RWPE2 (cell line): Measurements from ENCODE around the gene MUC2.

Experiments
- ATAC-seq: fragments of 200-7000 bp; cut with Tn5 transposase; 3 replicates; pipeline ENCODE4 v1.9.1; 2021; ENCODE audit warnings: low read depth
- DNase-seq: peaks from one replicate; pipeline ENCODE4 v3.0.0-alpha.2; 2020; ENCODE audit warnings: low spot score
- H3K27ac ChIP-seq: fragments of 450-650 bp; 2 replicates; pipeline ENCODE4 v1.5.1; 2017; ENCODE audit warnings: mild to moderate bottlenecking; ENCODE audit not compliant: poor library complexity, severe bottlenecking
- H3K27me3 ChIP-seq: fragments of 250-450 bp; sonication (Bioruptor Pico); 2 replicates; pipeline ENCODE4 v1.5.1; 2021; ENCODE audit warnings: mild to moderate bottlenecking, moderate library complexity; ENCODE audit not compliant: insufficient read depth, poor library complexity, severe bottlenecking
- H3K36me3 ChIP-seq: fragments of 250-450 bp; sonication (Bioruptor Pico); 2 replicates; pipeline ENCODE4 v1.5.1; 2020; ENCODE audit warnings: low read depth, mild to moderate bottlenecking, moderate library complexity
- H3K4me1 ChIP-seq: fragments of 250-450 bp; sonication (Bioruptor Pico); 2 replicates; pipeline ENCODE4 v1.5.1; 2021; ENCODE audit warnings: mild to moderate bottlenecking, moderate library complexity; ENCODE audit not compliant: insufficient read depth, poor library complexity, severe bottlenecking
- H3K4me3 ChIP-seq: fragments of 250-450 bp; sonication (Bioruptor Pico); 2 replicates; pipeline ENCODE4 v1.5.1; 2021; ENCODE audit warnings: mild to moderate bottlenecking, moderate library complexity; ENCODE audit not compliant: severe bottlenecking
- H3K9me3 ChIP-seq: fragments of 250-450 bp; sonication (Bioruptor Pico); 2 replicates; pipeline ENCODE4 v1.5.1; 2021; ENCODE audit warnings: mild to moderate bottlenecking, moderate library complexity; ENCODE audit not compliant: severe bottlenecking
- CTCF ChIP-seq: fragments of 450-650 bp; IDR thresholded peaks from one replicate; pipeline ENCODE4 v1.5.1; 2017; ENCODE audit warnings: mild to moderate bottlenecking, moderate library complexity; ENCODE audit not compliant: poor library complexity, severe bottlenecking

MUC2 gene

GRCh38 chr11:1047595-1048156 is 27.0 kb upstream of the MUC2 start:
- no peaks in the 10 kb centered on the region for H3K9me3 ChIP-seq
- H3K36me3 ChIP-seq: no peaks in the 10 kb centered on the region
- ATAC-seq (no peak), DNase-seq (peak; percentile 36)
- H3K4me3 ChIP-seq: no peak overlapping the region
- TF ChIP-seq CTCF: no peak
- no peak overlapping the region for H3K27ac ChIP-seq
- H3K4me1 ChIP-seq: peaks cover 3% of the 10 kb centered on the region
- H3K27me3 ChIP-seq: no peaks in the 10 kb centered on the region

DNA sequence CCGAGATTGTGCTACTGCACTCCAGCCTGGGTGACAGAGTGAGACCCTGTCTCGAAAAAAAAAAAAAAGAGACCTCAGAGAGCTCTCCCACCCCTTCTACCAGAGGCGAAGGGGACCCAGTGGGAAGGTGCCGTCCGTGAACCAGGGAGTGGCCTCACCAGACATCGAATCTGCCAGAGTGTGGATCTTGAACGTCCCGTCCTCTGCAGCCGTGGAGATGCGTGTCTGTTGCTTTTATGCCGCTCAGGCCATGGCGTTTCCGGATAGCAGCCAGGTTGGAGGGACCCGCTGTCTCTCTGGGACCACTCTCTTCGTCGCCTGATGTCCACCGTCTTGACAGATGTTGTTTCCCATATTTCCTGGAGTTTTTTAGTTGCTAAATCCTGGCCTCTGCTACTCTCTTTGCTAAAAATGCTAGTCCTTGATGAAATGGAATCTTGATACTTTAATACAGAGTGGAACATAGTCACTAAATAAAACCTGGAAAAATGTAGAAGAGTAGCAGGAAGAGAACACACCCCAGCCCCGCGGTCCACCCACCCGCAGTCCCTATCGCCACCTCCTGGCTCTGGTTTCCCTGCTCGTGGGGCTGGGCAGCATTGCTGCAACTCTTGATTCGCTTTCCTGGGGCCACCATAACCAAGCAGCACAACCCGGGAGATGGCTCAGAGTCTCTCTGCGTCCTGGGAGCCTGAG is 26.2 kb upstream of the MUC2 start:
- H3K4me1 ChIP-seq: peaks cover 3% of the 10 kb centered on the region
- H3K36me3 ChIP-seq: no peaks in the 10 kb centered on the region
- DNase-seq (no peak), ATAC-seq (no peak)
- TF ChIP-seq CTCF: no peak
- H3K27ac ChIP-seq: no peak overlapping the region
- H3K4me3 ChIP-seq: no peak overlapping the region
- no peaks in the 10 kb centered on the region for H3K27me3 ChIP-seq
- H3K9me3 ChIP-seq: no peaks in the 10 kb centered on the region

DNA sequence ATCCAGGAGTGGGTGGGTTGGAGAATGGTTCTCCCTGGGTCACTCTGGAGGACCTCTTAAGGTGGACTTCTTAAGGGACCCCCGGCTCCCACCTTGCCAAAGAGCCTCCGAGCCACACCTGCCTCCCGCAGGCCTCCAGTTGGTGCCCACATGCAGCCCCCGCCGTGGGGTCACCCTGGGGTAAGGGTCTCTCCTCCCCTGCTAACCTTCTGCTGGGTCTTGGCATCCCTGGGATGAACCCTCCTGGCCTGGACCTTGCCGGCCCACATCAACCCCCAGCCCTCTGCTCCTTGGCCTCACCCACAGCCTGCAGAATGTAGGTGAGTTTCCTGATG is 25.6 kb upstream of the MUC2 start:
- Histone ChIP-seq H3K36me3 (no peaks in the 10 kb centered on the region), H3K27ac (no peak overlapping the region), H3K4me3 (no peak overlapping the region), H3K4me1 (peaks cover 3% of the 10 kb centered on the region), H3K27me3 (no peaks in the 10 kb centered on the region), H3K9me3 (no peaks in the 10 kb centered on the region)
- DNase-seq: no peak
- ATAC-seq: no peak
- TF ChIP-seq CTCF: no peak

GRCh38 chr11:1049431-1049891 is 25.2 kb upstream of the MUC2 start:
- peaks cover 3% of the 10 kb centered on the region for H3K4me1 ChIP-seq
- no peaks in the 10 kb centered on the region for H3K27me3 ChIP-seq
- H3K27ac ChIP-seq: no peak overlapping the region
- TF ChIP-seq CTCF: no peak
- H3K4me3 ChIP-seq: no peak overlapping the region
- DNase-seq (no peak), ATAC-seq (no peak)
- H3K9me3 ChIP-seq: no peaks in the 10 kb centered on the region
- no peaks in the 10 kb centered on the region for H3K36me3 ChIP-seq

GRCh38 chr11:1049911-1050580 is 24.6 kb upstream of the MUC2 start:
- Histone ChIP-seq H3K27me3 (no peaks in the 10 kb centered on the region), H3K4me3 (no peak overlapping the region)

More at GRCh38 chr11:1049911-1050580, 24.6 kb upstream of the MUC2 start:
- ATAC-seq (no peak), DNase-seq (peak; percentile 62)
- no peak for TF ChIP-seq CTCF
- no peaks in the 10 kb centered on the region for H3K9me3 ChIP-seq
- H3K27ac ChIP-seq: no peak overlapping the region
- H3K36me3 ChIP-seq: no peaks in the 10 kb centered on the region
- H3K4me1 ChIP-seq: peaks cover 3% of the 10 kb centered on the region
